IMR-90 (cell line): ENCODE results near the gene AGAP1.

Experiments
- FOS ChIP-seq: fragments of 150-350 bp; IDR thresholded peaks from 2 replicates; pipeline ENCODE4 v1.6.1; 2016; ENCODE audit warnings: low read depth, low read length
- MAFK ChIP-seq: IDR thresholded peaks from 2 replicates; pipeline ENCODE4 v1.6.1; 2012; ENCODE audit warnings: low read depth, low read length, improper control_type of control experiment
- NFE2L2 ChIP-seq: fragments of 150-350 bp; IDR thresholded peaks from 2 replicates; pipeline ENCODE4 v1.6.1; 2016; ENCODE audit warnings: low read depth, mild to moderate bottlenecking, low read length
- POLR2A ChIP-seq: IDR thresholded peaks from 2 replicates; pipeline ENCODE4 v1.6.1; 2012; ENCODE audit warnings: mild to moderate bottlenecking, low read depth, low read length
- RAD21 ChIP-seq: IDR thresholded peaks from 2 replicates; pipeline ENCODE4 v1.6.1; 2012; ENCODE audit warnings: low read length, improper control_type of control experiment
- RCOR1 ChIP-seq: IDR thresholded peaks from 2 replicates; pipeline ENCODE4 v1.6.1; 2012; ENCODE audit warnings: mild to moderate bottlenecking, low read length, improper control_type of control experiment; ENCODE audit not compliant: insufficient replicate concordance
- SMC3 ChIP-seq: fragments of 150-350 bp; IDR thresholded peaks from 2 replicates; pipeline ENCODE4 v1.6.1; 2016; ENCODE audit warnings: low read depth, mild to moderate bottlenecking, antibody characterized with exemption, low read length, moderate library complexity
- TF ChIP-seq, protein P1 (sequence below): conservative IDR thresholded peaks from 2 replicates; pipeline ENCODE4 v1.5.1; 2012; ENCODE audit warnings: mild to moderate bottlenecking, low read depth, low read length, improper control_type of control experiment
- TF ChIP-seq, protein P2 (sequence below): fragments of 150-350 bp; IDR thresholded peaks from 2 replicates; pipeline ENCODE4 v1.6.1; 2017; ENCODE audit warnings: mild to moderate bottlenecking, antibody characterized with exemption, low read length, low read depth

DNA sequence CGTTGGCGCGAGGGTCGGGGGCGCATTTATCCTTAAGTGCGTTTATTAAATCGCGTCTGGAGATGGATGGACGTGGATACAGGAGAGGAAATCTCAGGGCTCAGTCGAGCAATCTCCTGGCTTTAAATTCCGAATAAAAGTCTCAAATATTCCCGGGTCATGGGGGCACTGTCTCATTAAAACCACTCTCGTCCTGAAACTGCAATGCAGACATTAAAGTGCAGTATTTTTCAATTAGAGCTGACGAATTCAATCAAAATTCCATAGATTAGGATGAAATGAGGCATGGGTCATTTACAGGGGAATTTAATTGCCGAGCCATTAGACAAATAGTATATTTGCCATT lies 685.0 kb downstream of the AGAP1 start:
- TF ChIP-seq, protein P1, sequence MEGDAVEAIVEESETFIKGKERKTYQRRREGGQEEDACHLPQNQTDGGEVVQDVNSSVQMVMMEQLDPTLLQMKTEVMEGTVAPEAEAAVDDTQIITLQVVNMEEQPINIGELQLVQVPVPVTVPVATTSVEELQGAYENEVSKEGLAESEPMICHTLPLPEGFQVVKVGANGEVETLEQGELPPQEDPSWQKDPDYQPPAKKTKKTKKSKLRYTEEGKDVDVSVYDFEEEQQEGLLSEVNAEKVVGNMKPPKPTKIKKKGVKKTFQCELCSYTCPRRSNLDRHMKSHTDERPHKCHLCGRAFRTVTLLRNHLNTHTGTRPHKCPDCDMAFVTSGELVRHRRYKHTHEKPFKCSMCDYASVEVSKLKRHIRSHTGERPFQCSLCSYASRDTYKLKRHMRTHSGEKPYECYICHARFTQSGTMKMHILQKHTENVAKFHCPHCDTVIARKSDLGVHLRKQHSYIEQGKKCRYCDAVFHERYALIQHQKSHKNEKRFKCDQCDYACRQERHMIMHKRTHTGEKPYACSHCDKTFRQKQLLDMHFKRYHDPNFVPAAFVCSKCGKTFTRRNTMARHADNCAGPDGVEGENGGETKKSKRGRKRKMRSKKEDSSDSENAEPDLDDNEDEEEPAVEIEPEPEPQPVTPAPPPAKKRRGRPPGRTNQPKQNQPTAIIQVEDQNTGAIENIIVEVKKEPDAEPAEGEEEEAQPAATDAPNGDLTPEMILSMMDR = no peak
- no peak for TF ChIP-seq SMC3
- TF ChIP-seq POLR2A = no peak
- TF ChIP-seq FOS = no peak
- TF ChIP-seq, protein P2, sequence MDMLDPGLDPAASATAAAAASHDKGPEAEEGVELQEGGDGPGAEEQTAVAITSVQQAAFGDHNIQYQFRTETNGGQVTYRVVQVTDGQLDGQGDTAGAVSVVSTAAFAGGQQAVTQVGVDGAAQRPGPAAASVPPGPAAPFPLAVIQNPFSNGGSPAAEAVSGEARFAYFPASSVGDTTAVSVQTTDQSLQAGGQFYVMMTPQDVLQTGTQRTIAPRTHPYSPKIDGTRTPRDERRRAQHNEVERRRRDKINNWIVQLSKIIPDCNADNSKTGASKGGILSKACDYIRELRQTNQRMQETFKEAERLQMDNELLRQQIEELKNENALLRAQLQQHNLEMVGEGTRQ = no peak
- TF ChIP-seq RAD21 = no peak
- TF ChIP-seq MAFK = no peak
- no peak for TF ChIP-seq NFE2L2
- no peak for TF ChIP-seq RCOR1
